SK-N-SH (cell line): ENCODE data around the gene DYNLT1. TPM values are rescaled to one million over a fixed set of nuclear protein-coding genes. Genes with fewer than 3 reads are reported as not detected.
A peak's percentile ranks its signal among the peaks of the same experiment; 100 is the strongest.

Source experiments
- CTCF ChIA-PET: fragments of 300-600, 350-600 bp; formaldehyde crosslinking; extraction: SDS; loops from one replicate; lab custom pipeline; 2021; lab: Yijun Ruan, JAX
- POLR2A ChIA-PET: fragments of 350-600 bp; sonication (Branson Sonifier 250); formaldehyde crosslinking; extraction: SDS; loops from one replicate; lab custom pipeline; 2020; ENCODE audit warnings: antibody characterized with exemption, inconsistent platforms; lab: Yijun Ruan, JAX
- DNase-seq: peaks from one replicate; pipeline ENCODE4 v3.0.0; 2012
- H2AFZ ChIP-seq: fragments of 200-600 bp; sonication (generic); 2 replicates; pipeline ENCODE4 v1.8.1; 2016; ENCODE audit warnings: antibody characterized with exemption, mild to moderate bottlenecking, low read depth
- H3F3A ChIP-seq: fragments of 200-600 bp; sonication (generic); replicated peaks from 2 replicates; pipeline ENCODE3; 2016; ENCODE audit warnings: antibody characterized with exemption, mild to moderate bottlenecking; ENCODE audit not compliant: insufficient read depth
- H3K27ac ChIP-seq, 2 experiments: fragments of 200-500 bp in 1 of 2; fragments of 200-600 bp in 1 of 2; sonication (Bioruptor generic) in 1 of 2; sonication (generic), shearing (Covaris generic) in 1 of 2; 2 replicates each; pipeline versions ENCODE4 v1.5.1 to v1.6.1; 2014 to 2016; ENCODE audit warnings: low read depth in 2 of 2, inconsistent platforms in 1 of 2, low read length in 1 of 2, mild to moderate bottlenecking in 1 of 2, mixed read lengths in 1 of 2
- H3K27me3 ChIP-seq: fragments of 200-600 bp; sonication (generic), shearing (Covaris generic); 2 replicates; pipeline ENCODE4 v1.6.1; 2016; ENCODE audit warnings: mixed run types; ENCODE audit not compliant: insufficient read depth
- H3K36me3 ChIP-seq, 2 experiments: fragments of 200-500 bp in 1 of 2; fragments of 200-600 bp in 1 of 2; sonication (Bioruptor generic) in 1 of 2; sonication (generic) in 1 of 2; replicated peaks in 1 of 2; 2 replicates each; pipeline versions ENCODE3 to v1.5.1; 2014 to 2016; ENCODE audit warnings: low read length in 1 of 2, mild to moderate bottlenecking in 1 of 2; ENCODE audit not compliant: insufficient read depth in 2 of 2, control insufficient read depth in 1 of 2
- H3K4me1 ChIP-seq, 2 experiments: fragments of 200-500 bp in 1 of 2; fragments of 200-600 bp in 1 of 2; sonication (Bioruptor generic) in 1 of 2; sonication (generic), shearing (Covaris generic) in 1 of 2; 2 replicates each; pipeline versions ENCODE4 v1.5.1 to v1.6.1; 2014 to 2016; ENCODE audit warnings: low read depth in 1 of 2, low read length in 1 of 2, mixed run types in 1 of 2; ENCODE audit not compliant: insufficient read depth in 2 of 2, control insufficient read depth in 1 of 2
- H3K4me2 ChIP-seq: fragments of 200-600 bp; sonication (generic), shearing (Covaris generic); 2 replicates; pipeline ENCODE4 v1.6.1; 2017; ENCODE audit warnings: mixed run types
- H3K4me3 ChIP-seq, 2 experiments: fragments of 200-500 bp in 1 of 2; fragments of 200-600 bp in 1 of 2; sonication (Bioruptor generic) in 1 of 2; sonication (generic), shearing (Covaris generic) in 1 of 2; 2 replicates each; pipeline versions ENCODE4 v1.5.1 to v1.8.1; 2014 to 2016; ENCODE audit warnings: low read depth in 2 of 2, inconsistent platforms in 1 of 2, low read length in 1 of 2, mild to moderate bottlenecking in 1 of 2, mixed read lengths in 1 of 2, moderate library complexity in 1 of 2
- H3K79me2 ChIP-seq: fragments of 200-600 bp; sonication (generic); 2 replicates; pipeline ENCODE4 v1.8.1; 2017; ENCODE audit warnings: mild to moderate bottlenecking; ENCODE audit not compliant: insufficient read depth
- H3K9ac ChIP-seq: fragments of 200-600 bp; sonication (generic); 2 replicates; pipeline ENCODE4 v1.6.1; 2017; ENCODE audit warnings: mixed run types
- H3K9me2 ChIP-seq: fragments of 200-600 bp; sonication (generic); 2 replicates; pipeline ENCODE4 v1.6.1; 2017; ENCODE audit warnings: mixed run types
- H3K9me3 ChIP-seq: fragments of 200-600 bp; sonication (generic); 2 replicates; pipeline ENCODE4 v1.6.1; 2017; ENCODE audit warnings: mixed run types, mild to moderate bottlenecking, moderate library complexity
- H4K20me1 ChIP-seq: fragments of 200-600 bp; sonication (generic); 2 replicates; pipeline ENCODE4 v1.6.1; 2017; ENCODE audit warnings: mild to moderate bottlenecking, mixed run types; ENCODE audit not compliant: insufficient read depth
- ELF1 ChIP-seq: IDR thresholded peaks from 2 replicates; pipeline ENCODE4 v1.4.0; 2012
- FOXM1 ChIP-seq: IDR thresholded peaks from 2 replicates; pipeline ENCODE4 v1.4.0; 2012; ENCODE audit warnings: low read depth, mild to moderate bottlenecking
- GATA2 ChIP-seq: sonication (generic); formaldehyde crosslinking; IDR thresholded peaks from 2 replicates; pipeline ENCODE4 v1.5.0; 2020; ENCODE audit warnings: mild to moderate bottlenecking, missing genetic modification reagents
- JUND ChIP-seq: IDR thresholded peaks from 2 replicates; pipeline ENCODE4 v1.4.0; 2012
- MEF2A ChIP-seq: IDR thresholded peaks from 2 replicates; pipeline ENCODE4 v1.4.0; 2012; ENCODE audit warnings: low read depth, borderline replicate concordance
- MXI1 ChIP-seq: IDR thresholded peaks from 2 replicates; pipeline ENCODE4 v1.6.1; 2012; ENCODE audit warnings: mild to moderate bottlenecking, low read depth, low read length, improper control_type of control experiment
- NFIC ChIP-seq: IDR thresholded peaks from 2 replicates; pipeline ENCODE4 v1.4.0; 2012; ENCODE audit warnings: borderline replicate concordance
- NRF1 ChIP-seq: IDR thresholded peaks from 2 replicates; pipeline ENCODE4 v1.6.1; 2012; ENCODE audit warnings: low read depth, mild to moderate bottlenecking, low read length
- RAD21 ChIP-seq: IDR thresholded peaks from 2 replicates; pipeline ENCODE4 v1.6.1; 2012; ENCODE audit warnings: mild to moderate bottlenecking, low read length
- RCOR1 ChIP-seq: fragments of 150-350 bp; IDR thresholded peaks from 2 replicates; pipeline ENCODE4 v1.6.1; 2017; ENCODE audit warnings: antibody characterized with exemption, low read length
- REST ChIP-seq: IDR thresholded peaks from 2 replicates; pipeline ENCODE4 v1.6.1; 2012; ENCODE audit warnings: mild to moderate bottlenecking, low read depth, low read length, moderate library complexity
- RXRA ChIP-seq: IDR thresholded peaks from 2 replicates; pipeline ENCODE4 v1.4.0; 2012; ENCODE audit warnings: low read depth, mild to moderate bottlenecking, borderline replicate concordance
- SMC3 ChIP-seq: IDR thresholded peaks from 2 replicates; pipeline ENCODE4 v1.6.1; 2012; ENCODE audit warnings: low read depth, low read length, improper control_type of control experiment
- whole genome bisulfite sequencing: methylation state at CpG from one replicate; pipeline ENCODE4 v1.1.6; 2017; ENCODE audit warnings: low lambda C conversion rate; 5-methylcytosine and 5-hydroxymethylcytosine counted together
- polyA plus RNA-seq, 3 experiments: library from polyadenylated mRNA; depleted of rRNA; stranded (reverse); fragments of >200 nt; gene quantifications; 2 replicates each; pipeline ENCODE4 v1.2.3, GENCODE V29; 2012
- TF ChIP-seq, protein P1 (sequence below): IDR thresholded peaks from 2 replicates; pipeline ENCODE4 v1.4.0; 2012; ENCODE audit warnings: low read depth, borderline replicate concordance
- TF ChIP-seq, protein P2 (sequence below): fragments of 150-350 bp; IDR thresholded peaks from 2 replicates; pipeline ENCODE4 v1.6.1; 2017; ENCODE audit warnings: antibody characterized with exemption, low read length, low read depth, borderline replicate concordance
- TF ChIP-seq, protein P3 (sequence below): IDR thresholded peaks from 2 replicates; pipeline ENCODE4 v1.4.0; 2012; ENCODE audit warnings: low read depth
- TF ChIP-seq, protein P4 (sequence below): IDR thresholded peaks from 2 replicates; pipeline ENCODE4; 2012

DYNLT1 gene
- polyA plus RNA-seq, 1 of the 3 experiments (the other 2 are of a cell fraction) = 306 TPM

DNA sequence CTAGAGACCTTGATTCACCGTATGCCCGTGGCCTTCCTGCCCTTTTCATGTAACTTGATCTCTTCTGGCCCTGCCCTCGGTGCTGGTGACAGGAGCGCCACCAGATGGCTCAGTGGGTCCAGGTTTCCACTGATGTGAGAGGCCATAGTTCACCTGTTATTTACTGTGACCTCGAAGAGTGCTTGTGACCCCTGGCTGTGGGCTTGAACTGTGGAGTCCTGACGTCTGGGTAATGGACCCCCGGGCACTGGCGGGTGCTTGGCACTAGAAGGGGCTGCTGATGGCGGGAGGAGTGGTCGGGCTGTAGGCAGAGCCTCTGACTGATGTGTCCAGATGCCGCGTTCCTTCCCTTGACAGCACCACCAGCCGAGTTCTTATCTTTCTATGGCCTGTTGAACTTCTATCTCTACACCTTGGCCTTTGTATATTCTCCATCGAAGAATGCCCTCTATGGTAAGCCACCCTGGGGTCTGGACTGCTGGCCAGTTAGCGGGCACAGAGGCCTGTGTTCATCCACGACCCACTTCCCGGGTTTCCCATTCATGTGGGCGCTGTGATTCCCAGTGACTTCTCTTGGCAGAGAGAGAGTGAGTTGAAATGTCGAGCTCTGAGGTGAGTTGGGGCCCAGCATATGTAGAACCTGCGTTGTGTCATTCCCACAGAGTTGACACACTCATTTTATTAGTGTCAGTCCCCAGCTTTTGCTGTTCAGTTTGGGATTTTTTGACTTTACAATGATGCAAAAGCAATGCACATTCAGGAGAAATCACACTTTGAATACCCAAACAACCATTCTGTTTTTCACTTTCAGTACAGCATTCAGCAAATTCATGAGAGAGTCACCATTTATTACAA is 14.9 kb downstream of the DYNLT1 start:
- Histone ChIP-seq H3K27ac (no peak overlapping the region), H3K4me1 (peaks cover 20 to 22% of the 10 kb centered on the region in 2 experiments; a peak in 3 of 4 replicates), H3K79me2 (no peaks in the 10 kb centered on the region), H3K9ac (no peak overlapping the region), H3K36me3 (peaks cover 16 to 47% of the 10 kb centered on the region in 2 experiments), H3F3A (peaks cover 27% of the 10 kb centered on the region), H3K27me3 (no peaks in the 10 kb centered on the region), H4K20me1 (no peaks in the 10 kb centered on the region), H3K4me2 (no peak overlapping the region), H3K9me2 (no peaks in the 10 kb centered on the region), H2AFZ (no peak overlapping the region), H3K4me3 (no peak overlapping the region), H3K9me3 (no peaks in the 10 kb centered on the region)
- ChIA-PET CTCF (interaction anchor here (0.6 to 0.9 kb wide), 2 partner anchors 307 to 409 kb away, joined by 3 read pairs; no protein-coding TSS in a partner anchor), POLR2A (no interaction called here)
- TF ChIP-seq RAD21 (peak; percentile 35; the same call in 1 of the 2 replicates), SMC3 (peak; percentile 14; the same call in 1 of the 2 replicates)
- TF ChIP-seq, protein P1, sequence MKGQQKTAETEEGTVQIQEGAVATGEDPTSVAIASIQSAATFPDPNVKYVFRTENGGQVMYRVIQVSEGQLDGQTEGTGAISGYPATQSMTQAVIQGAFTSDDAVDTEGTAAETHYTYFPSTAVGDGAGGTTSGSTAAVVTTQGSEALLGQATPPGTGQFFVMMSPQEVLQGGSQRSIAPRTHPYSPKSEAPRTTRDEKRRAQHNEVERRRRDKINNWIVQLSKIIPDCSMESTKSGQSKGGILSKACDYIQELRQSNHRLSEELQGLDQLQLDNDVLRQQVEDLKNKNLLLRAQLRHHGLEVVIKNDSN = no peak
- 87% methylated on average over 17 of the region's 20 CpGs for WGBS
- DNase-seq = no peak

GRCh38 chr6:158628542-158628941 is 16.0 kb downstream of the DYNLT1 start:
- CTCF ChIA-PET = interaction anchor here (1.5 kb wide), 1 partner anchor 63 kb away, joined by 6 read pairs; no protein-coding TSS in a partner anchor
- no peaks in the 10 kb centered on the region for H3K27me3 ChIP-seq
- peaks cover 22 to 26% of the 10 kb centered on the region in 2 experiments; a peak in 2 of 4 replicates for H3K4me1 ChIP-seq
- H3K9me3 ChIP-seq = no peaks in the 10 kb centered on the region
- no peaks in the 10 kb centered on the region for H4K20me1 ChIP-seq
- H3K27ac ChIP-seq = no peak overlapping the region
- H3K9ac ChIP-seq = no peak overlapping the region
- H3K36me3 ChIP-seq = peaks cover 5 to 40% of the 10 kb centered on the region in 2 experiments
- no peaks in the 10 kb centered on the region for H3K79me2 ChIP-seq
- no peak for DNase-seq
- no peak overlapping the region for H3K4me2 ChIP-seq
- peaks cover 17% of the 10 kb centered on the region for H3F3A ChIP-seq
- no peak for TF ChIP-seq JUND
- no peak for TF ChIP-seq RCOR1
- no peak for TF ChIP-seq REST
- TF ChIP-seq, protein P1 = no peak
- TF ChIP-seq, protein P2, sequence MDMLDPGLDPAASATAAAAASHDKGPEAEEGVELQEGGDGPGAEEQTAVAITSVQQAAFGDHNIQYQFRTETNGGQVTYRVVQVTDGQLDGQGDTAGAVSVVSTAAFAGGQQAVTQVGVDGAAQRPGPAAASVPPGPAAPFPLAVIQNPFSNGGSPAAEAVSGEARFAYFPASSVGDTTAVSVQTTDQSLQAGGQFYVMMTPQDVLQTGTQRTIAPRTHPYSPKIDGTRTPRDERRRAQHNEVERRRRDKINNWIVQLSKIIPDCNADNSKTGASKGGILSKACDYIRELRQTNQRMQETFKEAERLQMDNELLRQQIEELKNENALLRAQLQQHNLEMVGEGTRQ = no peak
- TF ChIP-seq RXRA = no peak
- TF ChIP-seq NRF1 = no peak
- TF ChIP-seq, protein P3, sequence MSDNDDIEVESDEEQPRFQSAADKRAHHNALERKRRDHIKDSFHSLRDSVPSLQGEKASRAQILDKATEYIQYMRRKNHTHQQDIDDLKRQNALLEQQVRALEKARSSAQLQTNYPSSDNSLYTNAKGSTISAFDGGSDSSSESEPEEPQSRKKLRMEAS = no peak
- no peak for TF ChIP-seq ELF1
- no peak for TF ChIP-seq GATA2 (CRISPR knock-in tag)
- TF ChIP-seq MXI1 = no peak
- no peak for TF ChIP-seq FOXM1
- no peak for TF ChIP-seq MEF2A
- TF ChIP-seq, protein P4, sequence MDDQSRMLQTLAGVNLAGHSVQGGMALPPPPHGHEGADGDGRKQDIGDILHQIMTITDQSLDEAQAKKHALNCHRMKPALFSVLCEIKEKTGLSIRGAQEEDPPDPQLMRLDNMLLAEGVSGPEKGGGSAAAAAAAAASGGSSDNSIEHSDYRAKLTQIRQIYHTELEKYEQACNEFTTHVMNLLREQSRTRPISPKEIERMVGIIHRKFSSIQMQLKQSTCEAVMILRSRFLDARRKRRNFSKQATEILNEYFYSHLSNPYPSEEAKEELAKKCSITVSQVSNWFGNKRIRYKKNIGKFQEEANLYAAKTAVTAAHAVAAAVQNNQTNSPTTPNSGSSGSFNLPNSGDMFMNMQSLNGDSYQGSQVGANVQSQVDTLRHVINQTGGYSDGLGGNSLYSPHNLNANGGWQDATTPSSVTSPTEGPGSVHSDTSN = no peak
- TF ChIP-seq NFIC = no peak
- WGBS = 91% methylated on average over 7 of the region's 17 CpGs
- no peak overlapping the region for H2AFZ ChIP-seq
- no peaks in the 10 kb centered on the region for H3K9me2 ChIP-seq
- H3K4me3 ChIP-seq = no peak overlapping the region
- POLR2A ChIA-PET = no interaction called here
